GM12875 (cell line): ENCODE results near the gene ZNRF1.

Source experiments
- H3K4me3 ChIP-seq: one replicate; pipeline ENCODE4 v1.5.1; 2011; ENCODE audit warnings: low read depth, low read length, control low read depth
- CTCF ChIP-seq: IDR thresholded peaks from 2 replicates; pipeline ENCODE4 v1.5.1; 2011; ENCODE audit warnings: low read depth, mild to moderate bottlenecking, control low read depth, inconsistent platforms, low read length, moderate library complexity, borderline replicate concordance; ENCODE audit not compliant: insufficient read depth

The ZNRF1 gene

DNA sequence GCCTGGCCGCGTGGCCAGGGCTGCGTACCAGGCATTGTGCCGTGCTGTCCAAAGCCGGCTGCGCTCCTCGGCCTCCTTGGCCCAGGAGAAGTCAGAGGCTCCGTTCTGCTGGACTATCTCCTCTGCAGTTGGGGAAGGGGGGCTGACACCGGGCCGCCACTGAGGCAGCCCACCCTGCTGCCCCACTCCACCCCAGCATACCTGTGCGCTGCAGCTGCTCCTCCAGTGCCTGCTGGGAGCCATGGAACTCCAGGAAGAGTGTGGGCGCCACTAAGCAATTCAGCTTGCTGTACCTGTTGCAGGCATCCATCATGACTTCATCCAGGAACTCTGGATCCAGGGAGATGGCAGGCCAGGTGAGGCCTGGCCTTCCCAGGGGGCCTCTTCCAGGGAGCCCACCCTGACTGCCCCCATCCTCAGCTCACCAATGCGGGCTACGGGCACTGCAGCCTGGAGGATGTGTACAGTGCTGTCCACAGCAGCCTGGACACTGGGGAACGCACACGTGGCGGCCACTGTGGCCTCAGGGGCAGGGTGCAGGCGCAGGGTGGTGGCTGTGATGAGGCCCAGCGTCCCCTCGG, 114.8 kb downstream of the ZNRF1 start:
- H3K4me3 ChIP-seq, result no peak overlapping the region
- TF ChIP-seq CTCF, result no peak

- TF ChIP-seq CTCF, result no peak
- H3K4me3 ChIP-seq, result no peak overlapping the region
Measured at GRCh38 chr16:75114179-75114945, 115.5 kb downstream of the ZNRF1 start.

- H3K4me3 ChIP-seq, result no peak overlapping the region
- TF ChIP-seq CTCF, result no peak
Measured at GRCh38 chr16:75114946-75115825, 116.4 kb downstream of the ZNRF1 start.

GRCh38 chr16:75116081-75116910, 117.5 kb downstream of the ZNRF1 start, which contains the start of gene LDHD:
LDHD (minus strand) TSS chr16:75116780; CDS start chr16:75116720, 60 bp downstream.
- H3K4me3 ChIP-seq, result no peak within 1 kb of the TSS
- TF ChIP-seq CTCF, result no peak

DNA sequence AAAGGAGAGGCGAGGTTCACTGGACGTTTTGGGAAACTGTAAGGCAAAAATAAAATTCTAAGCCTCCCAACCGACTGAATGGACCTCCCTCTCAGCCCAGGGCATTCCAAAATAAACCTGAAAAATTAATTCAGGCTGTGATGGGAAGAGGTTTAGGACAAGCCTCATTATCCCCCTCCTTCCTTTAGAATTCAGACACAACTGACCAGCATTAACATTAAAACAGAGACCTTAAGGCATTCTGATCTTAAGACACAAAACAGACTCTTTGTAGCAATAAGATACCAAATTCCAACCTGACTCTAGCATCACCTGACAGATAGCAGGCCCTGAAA, 118.1 kb downstream of the ZNRF1 start:
- no peak for TF ChIP-seq CTCF
- no peak overlapping the region for H3K4me3 ChIP-seq

DNA sequence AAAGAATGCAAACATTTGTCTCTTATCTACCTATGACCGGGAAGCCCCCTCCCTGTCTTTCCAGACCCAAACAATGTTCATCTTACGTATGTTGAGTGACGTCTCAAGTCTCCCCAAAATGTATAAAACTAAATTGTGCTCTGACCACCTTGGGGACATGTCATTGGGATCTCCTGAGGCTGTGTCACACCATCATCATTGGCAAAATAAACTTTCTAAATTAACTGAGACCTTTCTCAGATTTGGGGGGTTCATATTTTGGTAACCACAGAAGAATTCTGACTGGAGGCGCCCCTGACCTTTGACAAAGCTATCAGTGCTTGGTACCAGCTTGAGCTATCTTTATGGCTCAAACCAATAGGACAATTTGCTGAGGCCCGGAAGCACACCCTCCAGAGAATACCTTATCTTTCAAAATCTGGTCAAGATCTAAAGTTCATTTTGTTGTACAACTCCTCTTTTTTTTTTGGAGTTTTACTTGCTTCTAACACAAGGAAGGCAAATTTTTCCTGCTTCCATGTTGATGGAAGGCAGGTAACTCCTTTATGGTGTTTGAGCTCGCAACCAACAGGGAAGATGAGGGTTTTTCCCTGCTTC, 120.2 kb downstream of the ZNRF1 start:
- no peak overlapping the region for H3K4me3 ChIP-seq
- no peak for TF ChIP-seq CTCF
